LoVo (cell line): ENCODE measurements around the gene TIMP2.

Source experiments
- DNase-seq: peaks from one replicate; pipeline ENCODE4 v3.0.0-alpha.2; 2016; ENCODE audit warnings: low spot score

The TIMP2 gene

DNA sequence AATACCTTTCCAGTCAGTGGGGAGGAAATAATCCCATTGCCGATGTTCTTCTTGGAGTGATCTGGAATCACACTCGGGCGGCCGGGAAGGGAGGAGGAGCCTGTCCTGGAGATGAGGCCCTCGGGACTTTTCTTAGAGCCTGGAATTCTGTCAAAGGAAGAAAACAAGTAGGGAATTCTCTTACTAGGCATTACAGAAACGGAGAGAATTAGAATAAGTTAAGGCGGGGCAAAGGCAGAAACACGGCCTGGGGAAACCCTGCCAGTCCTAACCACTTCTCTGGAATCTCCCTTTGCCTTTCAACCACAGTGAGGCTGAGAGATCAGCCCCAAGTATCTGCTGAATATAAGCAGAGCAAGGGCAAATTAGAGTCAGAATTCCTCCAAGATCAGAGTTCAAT, 112.3 kb downstream of the TIMP2 start:
- DNase-seq: no peak

DNA sequence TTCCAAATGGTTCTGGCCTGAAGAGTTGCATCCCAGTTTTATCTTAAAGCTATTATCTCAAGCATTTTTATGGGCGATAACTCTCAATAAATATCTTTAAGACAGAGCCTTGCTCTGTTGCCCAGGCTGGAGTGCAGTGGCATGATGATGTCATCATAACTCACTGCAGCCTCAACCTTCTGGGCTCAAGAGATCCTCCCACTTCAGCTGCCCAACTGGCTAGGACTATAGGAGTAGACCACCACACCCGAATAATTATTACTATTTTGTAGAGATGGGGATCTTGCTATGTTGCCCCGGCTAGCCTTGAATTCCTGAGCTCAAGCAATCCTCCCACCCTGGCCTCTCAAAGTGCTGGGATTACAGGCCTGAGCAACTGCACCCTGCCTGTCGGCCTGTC, 117.0 kb downstream of the TIMP2 start:
- DNase-seq: no peak

DNA sequence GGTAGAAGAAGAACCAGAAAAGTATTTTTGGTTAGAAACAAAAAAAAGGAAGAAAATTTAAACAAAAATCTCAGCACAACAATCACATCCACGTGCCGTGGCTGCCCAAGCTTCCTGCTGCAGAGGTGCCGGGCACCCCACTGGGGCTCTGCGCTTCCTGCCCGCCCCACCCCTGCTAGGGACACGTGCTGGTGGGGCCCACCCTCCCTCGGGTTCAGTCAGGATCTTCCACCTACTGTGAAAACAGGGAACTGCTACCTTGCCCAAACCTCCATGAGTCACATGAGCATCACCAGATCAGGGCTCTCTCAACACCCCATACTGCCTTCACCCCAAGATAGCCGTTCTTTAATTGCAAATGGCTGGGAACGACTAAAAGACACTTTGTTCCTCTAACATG, 118.7 kb downstream of the TIMP2 start:
- DNase-seq: no peak

DNA sequence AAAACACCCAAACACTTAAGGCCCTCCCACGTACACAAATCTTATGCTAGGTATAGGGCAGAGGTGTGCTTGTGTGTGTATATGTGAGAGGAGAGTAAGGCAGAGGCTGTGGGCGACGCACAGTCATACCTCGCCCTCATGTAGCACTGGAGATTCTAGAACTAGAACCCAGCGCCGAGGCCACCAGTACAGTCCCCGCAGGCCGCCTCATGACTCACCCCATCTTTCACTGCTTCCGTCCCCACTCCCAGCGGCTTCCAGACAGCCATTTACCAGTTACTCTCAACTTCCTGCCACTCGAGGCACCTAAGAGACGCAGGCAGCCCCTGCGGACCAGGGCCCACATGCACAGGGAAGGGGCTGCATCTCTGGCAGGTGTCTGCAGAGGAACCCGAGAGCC, 119.9 kb downstream of the TIMP2 start:
- no peak for DNase-seq

DNA sequence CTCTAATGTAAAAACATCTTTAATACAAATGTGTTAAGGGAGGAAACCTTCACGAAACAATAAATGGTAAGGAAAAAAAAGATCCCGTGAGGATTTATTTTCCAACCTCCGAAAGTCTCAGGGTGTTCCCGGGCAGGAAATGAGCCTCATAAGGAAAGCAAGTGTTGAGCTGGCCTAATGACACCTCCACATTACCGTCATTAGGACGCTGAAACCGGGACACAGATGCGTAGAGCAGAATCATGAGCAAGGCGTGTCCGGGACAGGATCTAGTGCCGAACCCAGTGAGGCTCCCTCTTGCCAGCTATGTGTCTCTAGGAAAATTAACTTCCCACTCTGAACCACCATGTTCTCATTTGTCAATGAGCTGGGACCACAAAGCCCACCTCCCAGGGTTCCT, 120.4 kb downstream of the TIMP2 start:
- no peak for DNase-seq

DNA sequence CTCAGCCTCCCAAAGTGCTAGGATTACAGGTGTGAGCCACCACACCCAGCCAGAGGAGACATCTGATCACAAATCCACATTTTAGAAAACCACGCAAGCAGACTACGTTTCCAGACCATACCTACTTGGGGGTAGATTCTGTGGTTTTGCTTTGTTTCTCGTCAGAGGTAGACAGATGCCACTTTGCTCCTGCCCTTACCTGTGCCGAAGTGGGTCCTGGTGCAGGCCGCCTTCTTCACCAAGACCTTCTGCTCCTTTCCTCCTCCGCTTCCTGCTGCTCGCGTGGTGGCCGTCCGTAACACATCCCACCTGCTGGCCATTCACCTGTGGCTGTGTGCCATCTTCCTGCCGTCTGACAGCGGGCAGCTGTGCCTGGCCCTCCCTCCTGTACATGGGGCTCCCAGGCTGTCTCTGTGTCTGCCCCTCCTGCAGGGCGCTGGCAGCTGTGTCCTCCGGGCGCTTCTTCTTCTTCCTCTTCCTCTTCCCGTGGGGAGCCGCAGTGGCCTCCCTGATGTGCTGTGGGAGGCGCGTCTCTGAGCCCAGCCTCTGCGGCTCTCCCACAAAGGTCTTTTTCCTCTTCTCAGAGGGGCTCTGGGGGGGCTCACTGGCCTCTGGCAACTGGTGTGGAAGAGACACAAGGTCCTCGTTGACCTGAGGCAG, 121.9 kb downstream of the TIMP2 start:
- DNase-seq: no peak
